Skeletal muscle cell (primary cell): ENCODE results near the gene MTA3.

ENCODE experiments used
- DNase-seq: peaks from one replicate; pipeline ENCODE4 v3.0.0-alpha.2; 2010; ENCODE audit warnings: low read depth
- H3K4me3 ChIP-seq: 2 replicates; pipeline ENCODE4 v1.5.1; 2011; ENCODE audit warnings: low read depth, mild to moderate bottlenecking, control low read depth, low read length, moderate library complexity

The MTA3 gene

GRCh38 chr2:42792583-42793333 is 224.3 kb downstream of the MTA3 start, which contains the start of gene HAAO:
HAAO (minus strand) TSS chr2:42792583; CDS start chr2:42792536, 47 bp downstream.
- DNase-seq = no peak
- H3K4me3 ChIP-seq = peak within 1 kb of the TSS; percentile 42

GRCh38 chr2:42793334-42794270 is 225.2 kb downstream of the MTA3 start:
- DNase-seq = no peak
- no peak overlapping the region for H3K4me3 ChIP-seq

GRCh38 chr2:42794271-42795046 is 226.0 kb downstream of the MTA3 start:
- no peak overlapping the region for H3K4me3 ChIP-seq
- no peak for DNase-seq

- no peak overlapping the region for H3K4me3 ChIP-seq
- no peak for DNase-seq
Measured at GRCh38 chr2:42795275-42795674, 226.8 kb downstream of the MTA3 start.

- no peak for DNase-seq
- no peak overlapping the region for H3K4me3 ChIP-seq
Measured at GRCh38 chr2:42795841-42796301, 227.4 kb downstream of the MTA3 start.

- no peak for DNase-seq
- H3K4me3 ChIP-seq = no peak overlapping the region
Measured at GRCh38 chr2:42796427-42797248, 228.2 kb downstream of the MTA3 start.

GRCh38 chr2:42797281-42797680 is 228.8 kb downstream of the MTA3 start:
- H3K4me3 ChIP-seq = no peak overlapping the region
- DNase-seq = no peak

- no peak overlapping the region for H3K4me3 ChIP-seq
- DNase-seq = no peak
Measured at GRCh38 chr2:42799881-42800280, 231.4 kb downstream of the MTA3 start.

GRCh38 chr2:42800461-42800962 is 232.1 kb downstream of the MTA3 start:
- DNase-seq = no peak
- no peak overlapping the region for H3K4me3 ChIP-seq

GRCh38 chr2:42800981-42801380 is 232.5 kb downstream of the MTA3 start:
- DNase-seq = no peak
- H3K4me3 ChIP-seq = no peak overlapping the region

- no peak for DNase-seq
- no peak overlapping the region for H3K4me3 ChIP-seq
Measured at GRCh38 chr2:42801381-42801780, 232.9 kb downstream of the MTA3 start.

GRCh38 chr2:42802150-42802549 is 233.7 kb downstream of the MTA3 start:
- DNase-seq = no peak

GRCh38 chr2:42804338-42804737 is 235.9 kb downstream of the MTA3 start:
- DNase-seq = peak; percentile 80
- H3K4me3 ChIP-seq = no peak overlapping the region

More at GRCh38 chr2:42802150-42802549, 233.7 kb downstream of the MTA3 start:
- H3K4me3 ChIP-seq = no peak overlapping the region

GRCh38 chr2:42804891-42805290 is 236.5 kb downstream of the MTA3 start:
- no peak for DNase-seq
- no peak overlapping the region for H3K4me3 ChIP-seq
